ENCODE measurements around the gene RING1. TPM values are rescaled to one million over a fixed set of nuclear protein-coding genes. Genes with fewer than 3 reads are reported as not detected.
A peak's percentile ranks its signal among the peaks of the same experiment; 100 is the strongest.

RING1 gene
- 45.1 TPM for polyA plus RNA-seq (2013, experiment 1 of 2)
- polyA plus RNA-seq (2013, experiment 2 of 2) = 46.6 TPM

DNA sequence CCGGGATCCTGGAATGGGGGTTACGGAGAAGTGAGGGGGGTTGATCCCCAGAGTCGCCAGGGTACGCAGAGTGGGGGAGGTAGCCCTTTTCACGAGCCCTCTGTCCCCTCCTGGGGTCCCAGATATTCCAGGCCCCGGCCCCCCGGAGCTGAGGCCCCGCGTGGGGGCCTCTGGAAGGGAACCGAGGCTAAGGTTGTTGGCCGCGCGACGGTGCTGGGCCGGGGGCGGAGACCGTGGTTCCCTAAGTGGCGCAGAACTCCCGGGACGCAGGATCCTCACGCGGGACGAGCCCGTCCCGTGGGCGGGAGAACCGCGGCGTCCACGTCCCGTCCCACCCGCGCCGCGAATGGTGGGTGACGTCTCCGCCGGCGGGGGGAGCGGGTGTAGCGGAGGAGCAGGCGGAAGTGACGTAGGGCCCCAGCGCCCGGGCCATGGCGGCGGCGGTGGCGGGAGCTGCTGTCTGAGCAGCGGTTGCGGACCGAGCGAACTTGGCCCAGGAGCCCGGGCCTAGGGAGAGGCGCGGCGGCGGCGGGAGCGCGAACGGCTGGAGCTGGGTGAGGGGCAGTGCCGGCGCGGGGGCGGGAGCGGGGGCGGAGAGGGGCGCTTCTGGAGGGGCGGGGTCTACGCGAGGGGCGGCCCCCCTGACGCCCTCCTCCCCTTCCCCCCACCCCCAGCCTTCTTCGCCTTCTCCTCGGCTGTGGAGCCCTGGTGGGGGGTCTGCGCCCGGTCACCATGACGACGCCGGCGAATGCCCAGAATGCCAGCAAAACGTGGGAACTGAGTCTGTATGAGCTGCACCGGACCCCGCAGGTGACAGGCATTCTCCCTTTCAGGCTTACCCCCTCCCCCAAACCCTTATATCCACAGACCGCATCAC lies at the start of gene RING1:
Gene RING1, plus strand, starts transcription at position 410 of the 877 bp plus-strand sequence. Its CDS starts 323 bp downstream, at position 733.
- H3K36me3 ChIP-seq (ENCODE audit: control insufficient read depth in 1 of 2, insufficient read depth in 2 of 2, low read depth in 1 of 2, low read length in 2 of 2) = peaks cover 32 to 37% of the 10 kb centered on the region in 2 experiments
- H3K4me1 ChIP-seq (ENCODE audit: control insufficient read depth, insufficient read depth, low read depth, low read length) = peaks cover 38% of the 10 kb centered on the region
- peak within 1 kb of the TSS; percentile 100 for H3K9ac ChIP-seq (ENCODE audit: low read length)
- H2AK5ac ChIP-seq (ENCODE audit: low read length, severe bottlenecking) = peak within 1 kb of the TSS; percentile 56
- H3K79me1 ChIP-seq (replicated peaks; ENCODE audit: low read length, poor library complexity, severe bottlenecking) = peaks cover 14% of the 10 kb centered on the region
- H3K27me3 ChIP-seq (ENCODE audit: control insufficient read depth in 1 of 2, insufficient read depth in 1 of 2, low read length in 2 of 2) = no peaks in the 10 kb centered on the region
- peak within 1 kb of the TSS in 1 of 2 experiments; percentile 85 for H3K14ac ChIP-seq (ENCODE audit: low read length in 2 of 2)
- peak within 1 kb of the TSS; percentile 89 to 96 for H3K18ac ChIP-seq (ENCODE audit: low read depth in 1 of 2, low read length in 2 of 2)
- H2BK15ac ChIP-seq (ENCODE audit: low read depth, poor library complexity, severe bottlenecking) = peak within 1 kb of the TSS; percentile 83
- peak within 1 kb of the TSS; percentile 88 to 96 for H3K4me3 ChIP-seq (ENCODE audit: insufficient read depth in 1 of 2, low read depth in 1 of 2, low read length in 2 of 2)
- H3K27ac ChIP-seq (ENCODE audit: low read length, poor library complexity, severe bottlenecking) = peak within 1 kb of the TSS; percentile 71
- 1% methylated on average over 42 of the region's 86 CpGs for WGBS
- H3K9me3 ChIP-seq (ENCODE audit: control insufficient read depth, low read length) = no peaks in the 10 kb centered on the region
- H3K23ac ChIP-seq (ENCODE audit: low read length in 2 of 2) = peak within 1 kb of the TSS in 1 of 2 experiments; percentile 36
- H4K91ac ChIP-seq (ENCODE audit: low read length) = peak within 1 kb of the TSS; percentile 90
- H2AFZ ChIP-seq (ENCODE audit: low read depth, low read length) = peak within 1 kb of the TSS; percentile 73
- H4K8ac ChIP-seq (ENCODE audit: low read length) = peak within 1 kb of the TSS; percentile 83
- H2BK5ac ChIP-seq (ENCODE audit: low read depth, low read length, poor library complexity, severe bottlenecking) = peak within 1 kb of the TSS; percentile 12
- DNase-seq = peak; percentile 84
- peak within 1 kb of the TSS; percentile 89 for H3K4me2 ChIP-seq (ENCODE audit: low read length, poor library complexity, severe bottlenecking)
- H2BK120ac ChIP-seq (ENCODE audit: low read depth, low read length) = peak within 1 kb of the TSS; percentile 83
- H2BK12ac ChIP-seq (ENCODE audit: low read length in 2 of 2) = peak within 1 kb of the TSS in 1 of 2 experiments; percentile 21
- peak within 1 kb of the TSS; percentile 89 to 95 for H3K4ac ChIP-seq (ENCODE audit: low read depth in 1 of 2, low read length in 2 of 2)

DNA sequence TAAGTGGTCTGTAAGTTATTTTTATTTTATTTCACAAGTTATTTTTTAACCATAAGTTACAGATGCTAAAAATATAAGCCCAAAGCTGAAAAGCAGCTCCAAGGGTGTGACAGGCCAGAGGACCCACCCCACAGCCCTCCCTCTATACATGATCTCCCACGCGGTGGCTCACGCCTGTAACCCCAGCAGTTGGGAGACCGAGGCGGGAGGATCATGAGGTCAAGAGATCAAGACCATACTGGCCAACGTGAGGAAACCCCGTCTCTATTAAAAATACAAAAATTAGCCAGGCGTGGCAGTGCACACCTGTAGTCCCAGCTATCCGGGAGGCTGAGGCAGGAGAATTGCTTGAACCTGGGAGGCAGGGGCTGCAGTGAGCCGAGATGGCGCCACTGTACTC lies 48.2 kb upstream of the RING1 start:
- Histone ChIP-seq H3K23ac (ENCODE audit: low read length in 2 of 2) (no peak overlapping the region), H3K14ac (ENCODE audit: low read length in 2 of 2) (no peak overlapping the region), H2BK12ac (ENCODE audit: low read length in 2 of 2) (no peak overlapping the region), H3K4me2 (ENCODE audit: low read length, poor library complexity, severe bottlenecking) (no peak overlapping the region), H3K79me1 (replicated peaks; ENCODE audit: low read length, poor library complexity, severe bottlenecking) (no peaks in the 10 kb centered on the region), H3K4me1 (ENCODE audit: control insufficient read depth, insufficient read depth, low read depth, low read length) (peaks cover 10% of the 10 kb centered on the region), H3K36me3 (ENCODE audit: control insufficient read depth in 1 of 2, insufficient read depth in 2 of 2, low read depth in 1 of 2, low read length in 2 of 2) (no peaks in the 10 kb centered on the region), H3K9me3 (ENCODE audit: control insufficient read depth, low read length) (no peaks in the 10 kb centered on the region), H2AFZ (ENCODE audit: low read depth, low read length) (no peak overlapping the region), H3K4ac (ENCODE audit: low read depth in 1 of 2, low read length in 2 of 2) (no peak overlapping the region), H3K9ac (ENCODE audit: low read length) (no peak overlapping the region), H2BK5ac (ENCODE audit: low read depth, low read length, poor library complexity, severe bottlenecking) (no peak overlapping the region), H2BK120ac (ENCODE audit: low read depth, low read length) (no peak overlapping the region), H2AK5ac (ENCODE audit: low read length, severe bottlenecking) (no peak overlapping the region), H4K91ac (ENCODE audit: low read length) (no peak overlapping the region), H3K27me3 (ENCODE audit: control insufficient read depth in 1 of 2, insufficient read depth in 1 of 2, low read length in 2 of 2) (peaks cover 7 to 17% of the 10 kb centered on the region in 2 experiments), H2BK15ac (ENCODE audit: low read depth, poor library complexity, severe bottlenecking) (no peak overlapping the region), H3K4me3 (ENCODE audit: insufficient read depth in 1 of 2, low read depth in 1 of 2, low read length in 2 of 2) (no peak overlapping the region), H3K27ac (ENCODE audit: low read length, poor library complexity, severe bottlenecking) (no peak overlapping the region), H3K18ac (ENCODE audit: low read depth in 1 of 2, low read length in 2 of 2) (no peak overlapping the region), H4K8ac (ENCODE audit: low read length) (no peak overlapping the region)
- DNase-seq = no peak
- 95% methylated on average over 11 of the region's 11 CpGs for WGBS

DNA sequence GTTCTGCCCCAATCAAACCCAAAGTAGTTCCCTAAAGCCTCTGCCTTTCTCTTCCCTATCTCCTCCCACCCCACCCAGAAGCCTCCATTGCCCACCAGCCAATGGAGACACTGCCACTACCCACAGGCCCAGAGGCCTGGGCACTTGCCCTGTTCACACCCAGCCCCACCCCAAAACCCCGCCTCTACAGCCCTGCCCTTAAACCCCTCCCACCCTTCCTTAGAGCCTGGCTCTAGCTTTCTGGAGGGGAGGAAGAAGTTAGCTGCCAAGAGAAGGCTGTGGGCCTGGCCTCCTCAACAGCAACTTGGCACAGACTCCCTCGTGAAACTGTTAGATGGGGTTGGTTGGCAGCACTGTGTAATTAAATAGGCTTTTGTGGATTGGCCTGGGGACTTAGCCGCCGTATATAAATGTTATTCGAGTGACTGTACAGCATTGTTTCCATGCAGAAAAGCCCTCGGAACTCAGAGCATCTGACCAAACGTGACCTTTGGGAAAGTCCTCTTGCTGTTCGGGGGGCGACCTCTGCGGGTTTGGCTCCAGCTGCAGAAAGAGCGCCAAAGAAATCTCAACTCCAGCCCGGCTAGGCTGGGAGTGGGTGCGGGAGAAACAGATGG lies 47.5 kb upstream of the RING1 start:
- no peak overlapping the region for H3K27ac ChIP-seq (ENCODE audit: low read length, poor library complexity, severe bottlenecking)
- no peak overlapping the region for H2BK15ac ChIP-seq (ENCODE audit: low read depth, poor library complexity, severe bottlenecking)
- H3K18ac ChIP-seq (ENCODE audit: low read depth in 1 of 2, low read length in 2 of 2) = no peak overlapping the region
- H2BK120ac ChIP-seq (ENCODE audit: low read depth, low read length) = no peak overlapping the region
- H3K4me1 ChIP-seq (ENCODE audit: control insufficient read depth, insufficient read depth, low read depth, low read length) = peaks cover 10% of the 10 kb centered on the region
- H3K4ac ChIP-seq (ENCODE audit: low read depth in 1 of 2, low read length in 2 of 2) = no peak overlapping the region
- peak overlapping the region; percentile 87 for H3K9ac ChIP-seq (ENCODE audit: low read length)
- H2BK12ac ChIP-seq (ENCODE audit: low read length in 2 of 2) = no peak overlapping the region
- H3K4me2 ChIP-seq (ENCODE audit: low read length, poor library complexity, severe bottlenecking) = no peak overlapping the region
- no peaks in the 10 kb centered on the region for H3K9me3 ChIP-seq (ENCODE audit: control insufficient read depth, low read length)
- H4K8ac ChIP-seq (ENCODE audit: low read length) = no peak overlapping the region
- peak; percentile 9 for DNase-seq
- no peak overlapping the region for H3K14ac ChIP-seq (ENCODE audit: low read length in 2 of 2)
- H2BK5ac ChIP-seq (ENCODE audit: low read depth, low read length, poor library complexity, severe bottlenecking) = no peak overlapping the region
- H3K23ac ChIP-seq (ENCODE audit: low read length in 2 of 2) = no peak overlapping the region
- peak overlapping the region in 1 of 2 experiments; percentile 79 for H3K4me3 ChIP-seq (ENCODE audit: insufficient read depth in 1 of 2, low read depth in 1 of 2, low read length in 2 of 2)
- no peaks in the 10 kb centered on the region for H3K36me3 ChIP-seq (ENCODE audit: control insufficient read depth in 1 of 2, insufficient read depth in 2 of 2, low read depth in 1 of 2, low read length in 2 of 2)
- H2AFZ ChIP-seq (ENCODE audit: low read depth, low read length) = no peak overlapping the region
- no peaks in the 10 kb centered on the region for H3K79me1 ChIP-seq (replicated peaks; ENCODE audit: low read length, poor library complexity, severe bottlenecking)
- no peak overlapping the region for H2AK5ac ChIP-seq (ENCODE audit: low read length, severe bottlenecking)
- H4K91ac ChIP-seq (ENCODE audit: low read length) = no peak overlapping the region
- H3K27me3 ChIP-seq (ENCODE audit: control insufficient read depth in 1 of 2, insufficient read depth in 1 of 2, low read length in 2 of 2) = peaks cover 9 to 20% of the 10 kb centered on the region in 2 experiments
- 70% methylated on average over 12 of the region's 13 CpGs for WGBS

All from mesenchymal stem cell (in vitro differentiated cells and primary cell).